Left ventricle myocardium superior (tissue), 1 donor: ENCODE data around the gene IL27RA. TPM values are rescaled to one million over a fixed set of nuclear protein-coding genes. Genes with fewer than 3 reads are reported as not detected.
A peak's percentile ranks its signal among the peaks of the same experiment; 100 is the strongest.
"Not testable (repeated sequence)": the region's sequence is repeated elsewhere in the genome, so short reads cannot be mapped to it uniquely, and the experiment has no call there.

Experiments used
- ATAC-seq: fragments of 200-7000 bp; cut with Tn5 transposase; one replicate; pipeline ENCODE4 v1.9.1; 2020; ENCODE audit warnings: mild to moderate bottlenecking, moderate library complexity
- DNase-seq: peaks from one replicate; pipeline ENCODE4 v3.0.0-alpha.2; 2020
- intact Hi-C: fragments of 100-400 bp; cut with micrococcal nuclease; formaldehyde crosslinking; loops from one replicate; pipeline ENCODE4 v1.11.0; 2022
- total RNA-seq: library from RNA; stranded (reverse); fragmentation: NEBNext Ultra II Directional; extraction: Animal tissue kit (Norgen Biotek cat#: 25700); gene quantifications from one replicate; pipeline ENCODE4 v1.2.1, GENCODE V29; 2021
- donor health status: DM: no; HTN: yes; CAD: no; lungs with severe emphysema.

The IL27RA gene
- total RNA-seq, 1 donor from 2014 or later = 5.4 TPM

- DNase-seq = peak; percentile 13
- intact Hi-C loops = loop anchor here (2.0 kb wide), 1 partner anchor 44 kb away; the partner anchor contains the start of gene DCAF15
- no peak for ATAC-seq
These were observed 34.5 kb upstream of the IL27RA start for GRCh38 chr19:13996928-13997630.

DNA sequence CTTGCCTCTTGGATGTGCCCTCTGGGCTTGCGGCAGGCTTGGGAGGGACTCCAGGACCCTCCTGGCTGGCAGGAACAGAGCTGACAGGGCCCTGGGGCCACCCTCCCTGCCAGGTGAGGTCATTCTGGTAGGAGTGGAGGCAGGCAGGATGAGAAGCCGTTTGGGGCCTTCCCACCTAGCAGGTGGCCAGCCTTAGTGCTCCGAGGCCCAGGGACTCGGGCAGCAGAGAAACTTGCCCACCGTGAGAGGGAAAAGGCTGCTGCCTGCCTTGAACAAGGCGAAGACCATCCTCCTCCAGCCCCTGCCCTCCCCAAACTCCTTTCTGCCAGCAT is 34.0 kb upstream of the IL27RA start:
- intact Hi-C loops = loop anchor here (2.0 kb wide), 1 partner anchor 45 kb away; the partner anchor contains the start of gene DCAF15
- no peak for DNase-seq
- ATAC-seq = no peak

GRCh38 chr19:13998426-13998825 is 33.1 kb upstream of the IL27RA start:
- DNase-seq (no peak), ATAC-seq (no peak)
- intact Hi-C loops = no loop called here

DNA sequence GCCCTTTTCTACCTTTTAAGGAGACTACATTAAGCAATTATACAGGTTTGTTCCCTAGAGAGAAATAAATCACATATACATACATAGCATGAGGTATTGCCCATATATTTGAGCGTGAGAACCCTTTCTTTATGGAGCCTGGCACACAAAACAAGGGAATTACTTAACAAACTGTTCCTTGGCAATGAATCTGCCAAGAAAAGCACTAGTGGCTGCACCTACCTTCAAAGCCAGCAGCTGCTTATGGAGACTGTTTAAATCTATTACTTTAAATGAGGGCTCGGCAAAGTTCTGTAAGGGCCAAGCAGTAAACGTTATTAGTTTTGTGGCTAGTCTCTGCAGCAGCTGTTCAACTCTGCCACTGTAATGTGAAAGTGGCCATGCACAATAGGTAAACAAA is 32.5 kb upstream of the IL27RA start:
- no peak for ATAC-seq
- no peak for DNase-seq
- intact Hi-C loops = no loop called here

GRCh38 chr19:14000691-14001375 is 30.7 kb upstream of the IL27RA start:
- ATAC-seq = no peak
- intact Hi-C loops = no loop called here
- DNase-seq = peak; percentile 5

GRCh38 chr19:14002571-14003250 is 28.9 kb upstream of the IL27RA start:
- intact Hi-C loops = no loop called here
- ATAC-seq (no peak), DNase-seq (peak; percentile 27)

GRCh38 chr19:14003251-14004055 is 28.1 kb upstream of the IL27RA start:
- ATAC-seq = no peak
- intact Hi-C loops = no loop called here
- peak; percentile 20 for DNase-seq

DNA sequence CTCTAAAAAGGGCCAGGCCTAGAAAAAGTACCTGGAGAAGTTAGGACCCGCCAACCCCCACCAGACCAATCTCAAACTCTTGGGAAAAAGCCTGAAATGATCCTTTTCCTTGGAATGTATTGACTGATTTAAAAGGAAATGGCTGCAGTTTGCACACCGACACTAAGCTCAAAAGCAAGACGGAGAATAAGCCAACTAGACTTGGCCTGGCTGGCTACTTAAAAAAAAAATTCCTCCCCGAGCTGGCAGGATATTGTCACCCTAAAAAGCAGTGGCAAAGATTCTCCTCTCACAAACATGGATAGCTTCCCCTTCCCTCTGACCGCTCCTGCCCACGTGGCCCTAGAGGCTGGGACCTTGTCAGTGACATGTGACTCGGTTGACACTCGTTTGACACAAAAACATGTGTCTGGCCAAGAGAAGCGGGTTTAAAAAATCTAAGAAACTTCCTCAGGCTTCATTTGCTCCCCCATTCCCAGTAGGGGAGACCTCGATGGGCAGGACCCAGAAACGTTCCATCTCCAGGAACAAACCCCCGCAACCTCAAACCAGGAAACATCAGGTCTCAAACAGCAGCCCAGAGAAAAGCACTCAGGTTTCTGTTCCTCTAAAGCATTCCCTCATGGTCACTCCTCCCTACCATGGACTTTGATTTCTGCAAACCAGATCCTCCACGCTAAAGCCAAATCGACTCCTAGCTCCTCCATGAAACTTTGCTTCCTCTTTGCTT is 26.8 kb upstream of the IL27RA start:
- ATAC-seq (no peak), DNase-seq (peak; percentile 70)
- intact Hi-C loops = no loop called here

DNA sequence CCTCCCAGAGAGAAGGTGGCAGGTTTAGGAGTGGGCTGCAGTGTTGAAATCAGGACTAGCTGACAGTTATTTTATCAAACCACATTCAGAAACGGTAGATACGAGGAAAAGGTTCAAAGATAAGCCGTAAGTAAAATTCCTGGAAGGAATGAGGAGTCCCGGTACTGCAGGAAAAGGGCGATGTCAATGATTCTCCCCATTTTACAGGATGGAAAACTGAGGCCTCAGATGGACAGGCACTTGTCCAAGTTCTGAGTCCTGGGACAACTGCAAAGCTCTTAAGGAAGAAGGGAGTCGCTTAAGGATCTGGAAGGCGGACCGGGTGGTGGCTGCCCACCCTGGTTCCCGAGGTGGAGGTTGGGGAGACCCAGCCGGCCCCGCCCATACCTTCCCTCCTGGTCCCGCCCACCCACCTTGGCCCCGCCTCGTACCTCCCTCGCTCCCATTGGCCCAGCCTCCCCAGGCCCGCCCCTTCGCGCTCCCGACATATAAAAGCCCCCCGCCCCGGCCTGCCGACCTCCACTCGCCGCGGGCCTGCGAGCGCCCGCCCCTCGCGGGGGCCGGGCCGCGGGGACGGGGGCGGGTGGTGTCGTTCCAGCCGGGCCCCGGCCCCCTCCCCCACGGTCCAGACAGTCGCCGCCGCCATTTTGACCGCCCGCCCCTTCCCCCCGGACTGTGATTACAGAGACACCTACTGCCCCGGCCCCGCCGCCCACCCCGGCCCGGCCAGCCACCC is 26.0 kb upstream of the IL27RA start:
- DNase-seq (peak; percentile 94), ATAC-seq (peak; percentile 70)
- intact Hi-C loops = no loop called here

DNA sequence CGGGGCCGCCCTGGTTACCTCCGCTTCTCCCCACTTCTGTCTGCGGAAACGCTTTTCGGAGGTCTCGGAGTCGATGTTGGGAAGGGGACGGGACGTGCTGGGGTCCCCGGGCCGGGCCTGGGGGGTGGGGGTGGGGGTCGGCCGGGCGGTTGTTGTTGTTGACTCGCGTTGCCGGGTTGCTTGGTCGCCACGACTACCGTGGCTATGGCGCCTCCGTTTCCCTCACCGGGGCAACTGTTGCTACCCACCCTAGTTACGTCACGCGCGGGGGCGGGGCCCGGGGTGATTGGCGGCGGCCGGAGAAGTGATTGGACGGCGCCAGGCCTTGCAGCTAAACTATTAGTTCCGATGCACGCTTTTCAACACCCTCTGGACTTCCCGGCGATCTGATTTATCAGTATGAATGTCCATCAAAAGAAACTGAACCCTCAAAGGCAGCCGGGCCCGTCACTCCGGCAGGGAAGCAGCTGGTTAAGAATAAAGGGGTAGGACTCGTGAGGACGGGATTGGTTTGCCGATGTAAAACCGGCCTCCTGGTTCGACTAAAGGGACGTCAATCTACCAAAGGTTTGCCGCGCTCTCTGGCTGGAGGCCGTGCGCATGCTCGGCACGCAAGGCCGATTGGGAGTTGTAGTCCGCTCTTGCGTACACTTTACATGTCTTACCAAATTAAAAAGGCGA is 25.3 kb upstream of the IL27RA start, which contains the start of gene RFX1:
RFX1 (minus strand) TSS at position 236 of the 681 bp plus-strand sequence. CDS start 12,477 bp downstream, outside the sequence.
- ATAC-seq (peak; percentile 88), DNase-seq (peak; percentile 100)
- intact Hi-C loops = no loop called here

DNA sequence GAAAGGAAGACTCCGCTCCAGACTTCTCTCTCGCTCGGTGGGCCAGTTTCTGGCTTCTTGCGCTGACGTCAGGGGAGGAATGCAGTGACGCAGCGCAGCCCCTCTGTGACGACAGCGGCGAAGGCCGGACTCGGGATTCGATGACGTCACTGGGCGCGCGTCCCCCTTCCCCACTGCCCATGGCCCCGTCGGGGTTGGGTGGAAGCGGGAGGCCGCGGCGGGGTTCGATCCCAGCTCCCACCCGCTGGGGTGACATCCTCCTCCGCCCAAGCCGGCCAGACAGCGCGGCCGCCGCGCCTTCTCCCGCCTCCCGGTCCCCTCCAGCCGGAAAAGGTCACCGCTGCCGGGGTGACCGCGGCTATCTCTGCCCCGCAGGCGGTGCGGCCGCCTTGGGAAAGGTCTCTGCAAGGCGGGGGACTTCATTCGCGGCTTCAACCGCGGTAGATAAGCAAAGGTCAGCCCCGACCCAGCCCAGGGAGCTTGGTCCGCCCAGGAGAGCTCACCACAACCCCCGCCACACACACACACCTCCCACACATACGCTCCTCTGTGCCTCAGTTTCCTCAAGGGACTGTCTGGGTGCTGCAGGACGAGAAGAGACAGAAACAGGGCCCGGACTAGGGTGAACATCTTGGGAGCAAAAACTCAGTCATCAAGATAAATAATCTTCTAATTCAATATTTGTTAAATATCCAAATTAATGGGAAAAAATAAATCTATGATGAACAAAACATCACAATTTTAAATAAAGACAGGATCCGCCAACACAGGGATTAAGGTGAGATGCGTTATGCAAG is 24.6 kb upstream of the IL27RA start:
- peak; percentile 51 for ATAC-seq
- intact Hi-C loops = no loop called here
- peak; percentile 91 for DNase-seq

DNA sequence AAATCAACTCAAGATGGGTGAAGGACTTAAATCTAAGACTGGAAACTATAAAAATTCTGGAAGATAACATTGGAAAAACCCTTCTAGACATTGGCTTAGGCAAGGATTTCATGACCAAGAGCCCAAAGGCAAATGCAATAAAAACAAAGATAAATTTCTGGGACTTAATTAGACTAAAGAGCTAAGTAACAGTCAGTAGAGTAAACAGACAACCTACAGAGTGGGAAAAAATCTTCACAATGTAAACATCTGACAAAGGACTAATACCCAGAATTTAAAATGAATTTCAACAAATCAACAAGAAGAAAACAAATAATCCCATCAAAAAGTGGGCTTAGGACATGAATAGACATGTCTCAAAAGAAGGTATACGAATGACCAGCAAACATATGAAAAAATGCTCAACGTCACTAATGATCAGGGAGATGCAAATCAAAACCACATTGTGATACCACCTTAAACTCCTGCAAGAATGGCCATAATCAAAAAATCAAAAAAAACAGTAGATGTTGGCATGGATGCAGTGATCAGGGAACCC is 19.1 kb upstream of the IL27RA start:
- DNase-seq = no peak
- intact Hi-C loops = no loop called here
- no peak for ATAC-seq

DNA sequence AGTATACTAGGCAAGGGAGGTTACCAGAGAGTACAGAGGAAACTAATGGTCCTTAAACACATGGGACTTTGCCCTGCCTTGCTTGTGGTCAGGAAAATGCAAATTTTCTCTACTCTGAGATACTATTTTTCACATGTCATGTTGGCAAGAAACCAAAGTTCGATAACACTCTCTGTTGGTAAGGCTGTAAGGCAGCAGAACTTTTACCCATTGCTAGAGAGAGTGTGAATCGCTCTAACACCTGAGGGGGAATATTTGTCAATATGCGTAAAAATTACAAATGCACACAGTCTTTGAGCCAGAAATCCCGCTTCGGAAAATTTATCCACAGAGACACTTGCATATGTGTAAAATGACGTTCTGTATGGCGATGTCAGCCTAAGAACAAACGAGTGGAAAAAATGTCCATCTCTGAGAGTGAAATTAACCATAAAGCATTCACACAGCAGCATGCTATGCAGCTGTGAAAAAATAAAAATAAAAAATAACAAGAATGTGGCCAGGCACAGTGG is 16.0 kb upstream of the IL27RA start:
- no peak for ATAC-seq
- intact Hi-C loops = no loop called here

GRCh38 chr19:14019100-14019499 is 12.5 kb upstream of the IL27RA start:
- ATAC-seq (no peak), DNase-seq (peak; percentile 1)
- intact Hi-C loops = no loop called here

More for the DNA sequence above, 16.0 kb upstream of the IL27RA start:
- DNase-seq = no peak

GRCh38 chr19:14019739-14020138 is 11.8 kb upstream of the IL27RA start:
- ATAC-seq, intact Hi-C loops: not testable (repeated sequence)
- peak; percentile 3 for DNase-seq

DNA sequence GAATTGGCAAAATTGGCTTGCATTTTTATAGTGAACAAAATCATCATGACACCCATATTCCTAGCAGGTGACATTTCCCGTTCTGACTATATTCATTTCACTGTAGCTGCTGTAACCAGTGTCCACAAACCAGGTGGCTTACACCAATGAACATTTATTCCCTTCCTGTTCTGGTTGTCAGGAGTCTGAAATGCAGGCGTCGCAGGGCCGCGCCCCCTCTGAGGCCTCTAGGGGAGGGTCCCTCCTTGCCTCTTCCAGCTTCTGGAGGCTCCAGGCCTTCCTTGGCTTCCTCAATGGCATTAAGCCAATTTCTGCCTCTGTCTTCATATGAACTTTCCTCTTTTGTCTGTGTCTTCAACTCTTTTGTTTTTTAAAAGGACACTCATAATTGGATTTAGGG is 10.1 kb upstream of the IL27RA start:
- ATAC-seq = no peak
- peak; percentile 38 for DNase-seq
- intact Hi-C loops = no loop called here
